Measurements from ENCODE around the gene CBFB. TPM values are rescaled to one million over a fixed set of nuclear protein-coding genes. Genes with fewer than 3 reads are reported as not detected.

The CBFB gene
- total and polyA plus RNA-seq, 2 experiments from 2014 or later: 26.1 to 26.9 TPM

DNA sequence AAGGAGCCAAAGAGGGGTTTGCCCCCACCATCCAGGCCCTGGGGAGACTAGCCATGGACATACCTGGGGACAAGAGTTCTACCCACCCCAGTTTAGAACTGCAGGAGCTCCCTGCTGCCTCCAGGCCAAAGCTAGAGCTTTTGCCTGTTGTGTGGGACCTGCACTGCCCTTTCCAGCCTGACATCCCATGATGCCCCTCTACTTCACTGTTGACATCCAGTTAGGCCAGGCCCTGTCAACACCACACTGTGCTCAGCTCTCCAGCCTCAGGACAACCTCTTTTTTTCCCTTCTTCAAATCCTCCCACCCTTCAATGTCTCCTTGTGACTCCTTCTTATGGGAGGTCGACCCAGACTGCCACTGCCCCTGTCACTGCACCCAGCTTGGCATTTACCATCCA, 19.8 kb upstream of the CBFB start (continued):
- TF ChIP-seq CREB1 (CRISPR knock-in tag; IDR thresholded peaks at IDR 0.05; ENCODE audit: low read depth): no peak
- TF ChIP-seq EZH2phosphoT487 (IDR thresholded peaks at IDR 0.05; ENCODE audit: unreplicated experiment): no peak
- TF ChIP-seq, protein P1, sequence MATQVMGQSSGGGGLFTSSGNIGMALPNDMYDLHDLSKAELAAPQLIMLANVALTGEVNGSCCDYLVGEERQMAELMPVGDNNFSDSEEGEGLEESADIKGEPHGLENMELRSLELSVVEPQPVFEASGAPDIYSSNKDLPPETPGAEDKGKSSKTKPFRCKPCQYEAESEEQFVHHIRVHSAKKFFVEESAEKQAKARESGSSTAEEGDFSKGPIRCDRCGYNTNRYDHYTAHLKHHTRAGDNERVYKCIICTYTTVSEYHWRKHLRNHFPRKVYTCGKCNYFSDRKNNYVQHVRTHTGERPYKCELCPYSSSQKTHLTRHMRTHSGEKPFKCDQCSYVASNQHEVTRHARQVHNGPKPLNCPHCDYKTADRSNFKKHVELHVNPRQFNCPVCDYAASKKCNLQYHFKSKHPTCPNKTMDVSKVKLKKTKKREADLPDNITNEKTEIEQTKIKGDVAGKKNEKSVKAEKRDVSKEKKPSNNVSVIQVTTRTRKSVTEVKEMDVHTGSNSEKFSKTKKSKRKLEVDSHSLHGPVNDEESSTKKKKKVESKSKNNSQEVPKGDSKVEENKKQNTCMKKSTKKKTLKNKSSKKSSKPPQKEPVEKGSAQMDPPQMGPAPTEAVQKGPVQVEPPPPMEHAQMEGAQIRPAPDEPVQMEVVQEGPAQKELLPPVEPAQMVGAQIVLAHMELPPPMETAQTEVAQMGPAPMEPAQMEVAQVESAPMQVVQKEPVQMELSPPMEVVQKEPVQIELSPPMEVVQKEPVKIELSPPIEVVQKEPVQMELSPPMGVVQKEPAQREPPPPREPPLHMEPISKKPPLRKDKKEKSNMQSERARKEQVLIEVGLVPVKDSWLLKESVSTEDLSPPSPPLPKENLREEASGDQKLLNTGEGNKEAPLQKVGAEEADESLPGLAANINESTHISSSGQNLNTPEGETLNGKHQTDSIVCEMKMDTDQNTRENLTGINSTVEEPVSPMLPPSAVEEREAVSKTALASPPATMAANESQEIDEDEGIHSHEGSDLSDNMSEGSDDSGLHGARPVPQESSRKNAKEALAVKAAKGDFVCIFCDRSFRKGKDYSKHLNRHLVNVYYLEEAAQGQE (IDR thresholded peaks at IDR 0.05; ENCODE audit: unreplicated experiment): no peak
- TF ChIP-seq, protein P2, sequence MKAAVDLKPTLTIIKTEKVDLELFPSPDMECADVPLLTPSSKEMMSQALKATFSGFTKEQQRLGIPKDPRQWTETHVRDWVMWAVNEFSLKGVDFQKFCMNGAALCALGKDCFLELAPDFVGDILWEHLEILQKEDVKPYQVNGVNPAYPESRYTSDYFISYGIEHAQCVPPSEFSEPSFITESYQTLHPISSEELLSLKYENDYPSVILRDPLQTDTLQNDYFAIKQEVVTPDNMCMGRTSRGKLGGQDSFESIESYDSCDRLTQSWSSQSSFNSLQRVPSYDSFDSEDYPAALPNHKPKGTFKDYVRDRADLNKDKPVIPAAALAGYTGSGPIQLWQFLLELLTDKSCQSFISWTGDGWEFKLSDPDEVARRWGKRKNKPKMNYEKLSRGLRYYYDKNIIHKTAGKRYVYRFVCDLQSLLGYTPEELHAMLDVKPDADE (IDR thresholded peaks at IDR 0.05): no peak

DNA sequence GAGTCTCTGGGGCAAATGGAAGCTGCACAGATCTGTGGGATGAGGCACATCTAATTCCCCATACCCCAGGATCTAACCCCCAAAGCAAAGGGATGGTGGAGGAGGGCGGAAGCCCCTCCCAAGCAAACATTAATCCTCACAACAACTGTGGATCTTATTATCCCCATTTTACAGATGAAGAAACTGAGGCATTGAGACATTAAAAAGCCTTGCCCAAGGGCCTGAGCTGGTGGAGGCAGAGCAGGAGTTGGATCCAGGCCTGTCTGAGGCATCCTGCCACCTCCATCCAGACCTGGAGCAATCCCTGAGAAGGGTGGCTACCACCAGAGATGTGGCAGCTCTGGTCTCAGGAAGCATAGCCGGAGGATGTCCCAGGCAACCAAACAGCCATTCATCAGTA, 17.7 kb upstream of the CBFB start:
- Histone ChIP-seq H4K20me1 (replicated peaks; ENCODE audit: insufficient read depth) (no peaks in the 10 kb centered on the region), H3K36me3 (ENCODE audit: insufficient read depth) (no peaks in the 10 kb centered on the region), H3K4me2 (no peak overlapping the region), H3K27me3 (ENCODE audit: insufficient read depth) (peaks cover 53% of the 10 kb centered on the region), H3K9me2 (ENCODE audit: insufficient read depth) (no peaks in the 10 kb centered on the region), H3F3A (replicated peaks; ENCODE audit: low read depth) (no peaks in the 10 kb centered on the region), H3K4me1 (ENCODE audit: insufficient read depth) (peaks cover 4% of the 10 kb centered on the region; the same call in 1 of the 2 replicates), H2AFZ (no peak overlapping the region), H3K4me3 (no peak overlapping the region), H3K27ac (ENCODE audit: low read depth) (no peak overlapping the region), H3K79me2 (replicated peaks; ENCODE audit: insufficient read depth) (no peaks in the 10 kb centered on the region)
- Mint-ChIP-seq H3K4me1 (no peaks in the 10 kb centered on the region; the same call in 2 of the 3 replicates), H3K27me3 (ENCODE audit: insufficient read depth, low read depth, poor library complexity) (peaks cover 48% of the 10 kb centered on the region), H3K9me3 (no peaks in the 10 kb centered on the region), H3K36me3 (ENCODE audit: low read depth) (no peaks in the 10 kb centered on the region), H3K27ac (no peak overlapping the region), H3K4me3 (no peak overlapping the region)
- no peak for ATAC-seq
- no peak for DNase-seq (ENCODE audit: low spot score)
- TF ChIP-seq ZNF114 (CRISPR knock-in tag; IDR thresholded peaks at IDR 0.05): no peak
- TF ChIP-seq, protein P1 (IDR thresholded peaks at IDR 0.05; ENCODE audit: unreplicated experiment): no peak
- TF ChIP-seq ZNF331 (CRISPR knock-in tag; IDR thresholded peaks at IDR 0.05; ENCODE audit: low read depth): no peak
- TF ChIP-seq STAT1 (IDR thresholded peaks at IDR 0.05; ENCODE audit: unreplicated experiment): no peak
- TF ChIP-seq, protein P3, sequence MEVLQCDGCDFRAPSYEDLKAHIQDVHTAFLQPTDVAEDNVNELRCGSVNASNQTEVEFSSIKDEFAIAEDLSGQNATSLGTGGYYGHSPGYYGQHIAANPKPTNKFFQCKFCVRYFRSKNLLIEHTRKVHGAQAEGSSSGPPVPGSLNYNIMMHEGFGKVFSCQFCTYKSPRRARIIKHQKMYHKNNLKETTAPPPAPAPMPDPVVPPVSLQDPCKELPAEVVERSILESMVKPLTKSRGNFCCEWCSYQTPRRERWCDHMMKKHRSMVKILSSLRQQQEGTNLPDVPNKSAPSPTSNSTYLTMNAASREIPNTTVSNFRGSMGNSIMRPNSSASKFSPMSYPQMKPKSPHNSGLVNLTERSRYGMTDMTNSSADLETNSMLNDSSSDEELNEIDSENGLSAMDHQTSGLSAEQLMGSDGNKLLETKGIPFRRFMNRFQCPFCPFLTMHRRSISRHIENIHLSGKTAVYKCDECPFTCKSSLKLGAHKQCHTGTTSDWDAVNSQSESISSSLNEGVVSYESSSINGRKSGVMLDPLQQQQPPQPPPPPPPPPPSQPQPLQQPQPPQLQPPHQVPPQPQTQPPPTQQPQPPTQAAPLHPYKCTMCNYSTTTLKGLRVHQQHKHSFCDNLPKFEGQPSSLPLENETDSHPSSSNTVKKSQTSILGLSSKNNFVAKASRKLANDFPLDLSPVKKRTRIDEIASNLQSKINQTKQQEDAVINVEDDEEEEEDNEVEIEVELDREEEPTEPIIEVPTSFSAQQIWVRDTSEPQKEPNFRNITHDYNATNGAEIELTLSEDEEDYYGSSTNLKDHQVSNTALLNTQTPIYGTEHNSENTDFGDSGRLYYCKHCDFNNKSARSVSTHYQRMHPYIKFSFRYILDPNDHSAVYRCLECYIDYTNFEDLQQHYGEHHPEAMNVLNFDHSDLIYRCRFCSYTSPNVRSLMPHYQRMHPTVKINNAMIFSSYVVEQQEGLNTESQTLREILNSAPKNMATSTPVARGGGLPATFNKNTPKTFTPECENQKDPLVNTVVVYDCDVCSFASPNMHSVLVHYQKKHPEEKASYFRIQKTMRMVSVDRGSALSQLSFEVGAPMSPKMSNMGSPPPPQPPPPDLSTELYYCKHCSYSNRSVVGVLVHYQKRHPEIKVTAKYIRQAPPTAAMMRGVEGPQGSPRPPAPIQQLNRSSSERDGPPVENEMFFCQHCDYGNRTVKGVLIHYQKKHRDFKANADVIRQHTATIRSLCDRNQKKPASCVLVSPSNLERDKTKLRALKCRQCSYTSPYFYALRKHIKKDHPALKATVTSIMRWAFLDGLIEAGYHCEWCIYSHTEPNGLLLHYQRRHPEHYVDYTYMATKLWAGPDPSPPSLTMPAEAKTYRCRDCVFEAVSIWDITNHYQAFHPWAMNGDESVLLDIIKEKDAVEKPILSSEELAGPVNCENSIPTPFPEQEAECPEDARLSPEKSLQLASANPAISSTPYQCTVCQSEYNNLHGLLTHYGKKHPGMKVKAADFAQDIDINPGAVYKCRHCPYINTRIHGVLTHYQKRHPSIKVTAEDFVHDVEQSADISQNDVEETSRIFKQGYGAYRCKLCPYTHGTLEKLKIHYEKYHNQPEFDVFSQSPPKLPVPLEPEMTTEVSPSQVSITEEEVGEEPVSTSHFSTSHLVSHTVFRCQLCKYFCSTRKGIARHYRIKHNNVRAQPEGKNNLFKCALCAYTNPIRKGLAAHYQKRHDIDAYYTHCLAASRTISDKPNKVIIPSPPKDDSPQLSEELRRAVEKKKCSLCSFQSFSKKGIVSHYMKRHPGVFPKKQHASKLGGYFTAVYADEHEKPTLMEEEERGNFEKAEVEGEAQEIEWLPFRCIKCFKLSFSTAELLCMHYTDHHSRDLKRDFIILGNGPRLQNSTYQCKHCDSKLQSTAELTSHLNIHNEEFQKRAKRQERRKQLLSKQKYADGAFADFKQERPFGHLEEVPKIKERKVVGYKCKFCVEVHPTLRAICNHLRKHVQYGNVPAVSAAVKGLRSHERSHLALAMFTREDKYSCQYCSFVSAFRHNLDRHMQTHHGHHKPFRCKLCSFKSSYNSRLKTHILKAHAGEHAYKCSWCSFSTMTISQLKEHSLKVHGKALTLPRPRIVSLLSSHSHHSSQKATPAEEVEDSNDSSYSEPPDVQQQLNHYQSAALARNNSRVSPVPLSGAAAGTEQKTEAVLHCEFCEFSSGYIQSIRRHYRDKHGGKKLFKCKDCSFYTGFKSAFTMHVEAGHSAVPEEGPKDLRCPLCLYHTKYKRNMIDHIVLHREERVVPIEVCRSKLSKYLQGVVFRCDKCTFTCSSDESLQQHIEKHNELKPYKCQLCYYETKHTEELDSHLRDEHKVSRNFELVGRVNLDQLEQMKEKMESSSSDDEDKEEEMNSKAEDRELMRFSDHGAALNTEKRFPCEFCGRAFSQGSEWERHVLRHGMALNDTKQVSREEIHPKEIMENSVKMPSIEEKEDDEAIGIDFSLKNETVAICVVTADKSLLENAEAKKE (CRISPR knock-in tag; IDR thresholded peaks at IDR 0.05): no peak
- no peak for TF ChIP-seq CREB1 (CRISPR knock-in tag; IDR thresholded peaks at IDR 0.05; ENCODE audit: low read depth)
- TF ChIP-seq EZH2 (IDR thresholded peaks at IDR 0.05; ENCODE audit: low read depth, unreplicated experiment): no peak

All from GM23338 (cell line).